HEK293 (cell line): ENCODE measurements around the gene PEX6.

Experiments
- CTCF ChIA-PET: fragments of 350-600 bp; formaldehyde crosslinking; extraction: SDS; loops from one replicate; lab custom pipeline; 2021; ENCODE audit warnings: antibody characterized with exemption; lab: Yijun Ruan, JAX
- POLR2A ChIA-PET: fragments of 300-600 bp; formaldehyde crosslinking; extraction: SDS; loops from one replicate; lab custom pipeline; 2020; ENCODE audit warnings: antibody characterized with exemption, inconsistent platforms; lab: Yijun Ruan, JAX
- H3K27ac ChIP-seq: fragments of 200-500 bp; sonication (Bioruptor generic); 2 replicates; pipeline ENCODE4 v1.5.1; 2014; ENCODE audit warnings: low read depth, low read length, control low read depth, inconsistent platforms; ENCODE audit errors: extremely low read depth
- H3K36me3 ChIP-seq, 2 experiments: fragments of 200-500 bp in 1 of 2; sonication (Bioruptor generic) in 1 of 2; 1 replicate in 1 of 2; 2 replicates in 1 of 2; pipeline ENCODE4 v1.5.1; 2014 to 2017; ENCODE audit warnings: inconsistent platforms in 2 of 2, low read length in 2 of 2; ENCODE audit not compliant: control insufficient read depth in 2 of 2, insufficient read depth in 1 of 2
- H3K4me1 ChIP-seq: fragments of 200-500 bp; sonication (Bioruptor generic); 2 replicates; pipeline ENCODE4 v1.5.1; 2014; ENCODE audit warnings: mild to moderate bottlenecking, low read length, inconsistent platforms; ENCODE audit not compliant: control insufficient read depth, insufficient read depth
- H3K4me3 ChIP-seq: 2 replicates; pipeline ENCODE4 v1.5.1; 2011; ENCODE audit warnings: low read depth, mild to moderate bottlenecking, control low read depth, low read length, moderate library complexity
- H3K9me3 ChIP-seq: fragments of 200-500 bp; sonication (Bioruptor generic); 2 replicates; pipeline ENCODE4 v1.5.1; 2014; ENCODE audit warnings: low read depth, low read length, inconsistent platforms; ENCODE audit not compliant: control insufficient read depth, insufficient read depth
- GLIS2 ChIP-seq: fragments of 450-650 bp; formaldehyde crosslinking; IDR thresholded peaks from 2 replicates; pipeline ENCODE4 v1.5.1; 2016; ENCODE audit warnings: missing biosample characterization, missing genetic modification characterization
- HOXC10 ChIP-seq: sonication (generic); formaldehyde crosslinking; IDR thresholded peaks from 2 replicates; pipeline ENCODE4 v1.8.1; 2023; ENCODE audit warnings: mild to moderate bottlenecking, missing genetic modification reagents
- MYNN ChIP-seq: fragments of 450-650 bp; formaldehyde crosslinking; IDR thresholded peaks from 2 replicates; pipeline ENCODE4 v1.5.1; 2016; ENCODE audit warnings: missing biosample characterization, missing genetic modification characterization, borderline replicate concordance
- MZF1 ChIP-seq: fragments of 450-650 bp; formaldehyde crosslinking; IDR thresholded peaks from 2 replicates; pipeline ENCODE4 v1.5.1; 2017; ENCODE audit warnings: missing biosample characterization, missing genetic modification characterization, borderline replicate concordance
- PBX3 ChIP-seq: sonication (generic); formaldehyde crosslinking; IDR thresholded peaks from 2 replicates; pipeline ENCODE4 v1.8.1; 2022; ENCODE audit warnings: mild to moderate bottlenecking, moderate library complexity, missing genetic modification reagents
- ZBTB17 ChIP-seq: fragments of 450-650 bp; formaldehyde crosslinking; IDR thresholded peaks from 2 replicates; pipeline ENCODE4 v1.5.1; 2016; ENCODE audit warnings: missing biosample characterization, missing genetic modification characterization
- ZNF112 ChIP-seq: fragments of 450-650 bp; formaldehyde crosslinking; IDR thresholded peaks from 2 replicates; pipeline ENCODE4 v1.5.0; 2017; ENCODE audit warnings: missing biosample characterization, missing genetic modification characterization
- ZNF202 ChIP-seq: fragments of 450-650 bp; formaldehyde crosslinking; IDR thresholded peaks from 2 replicates; pipeline ENCODE4 v1.5.1; 2016; ENCODE audit warnings: missing biosample characterization, missing genetic modification characterization, borderline replicate concordance
- ZNF24 ChIP-seq: fragments of 450-650 bp; formaldehyde crosslinking; IDR thresholded peaks from 2 replicates; pipeline ENCODE4 v1.5.1; 2016; ENCODE audit warnings: missing biosample characterization, missing genetic modification characterization
- ZNF302 ChIP-seq: fragments of 450-650 bp; formaldehyde crosslinking; IDR thresholded peaks from 2 replicates; pipeline ENCODE4 v1.5.1; 2016; ENCODE audit warnings: missing biosample characterization, missing genetic modification characterization, low read depth
- ZNF449 ChIP-seq: fragments of 450-650 bp; formaldehyde crosslinking; IDR thresholded peaks from 2 replicates; pipeline ENCODE4 v1.5.1; 2017; ENCODE audit warnings: missing biosample characterization, mild to moderate bottlenecking, missing genetic modification characterization, moderate library complexity
- ZNF48 ChIP-seq: fragments of 450-650 bp; formaldehyde crosslinking; IDR thresholded peaks from 2 replicates; pipeline ENCODE4 v1.5.1; 2016; ENCODE audit warnings: missing biosample characterization, missing genetic modification characterization
- ZNF777 ChIP-seq: fragments of 450-650 bp; formaldehyde crosslinking; IDR thresholded peaks from 2 replicates; pipeline ENCODE4 v1.5.1; 2017; ENCODE audit warnings: missing biosample characterization, missing genetic modification characterization, borderline replicate concordance
- ZNF791 ChIP-seq: fragments of 450-650 bp; formaldehyde crosslinking; IDR thresholded peaks from 2 replicates; pipeline ENCODE4 v1.5.1; 2016; ENCODE audit warnings: missing biosample characterization, missing genetic modification characterization
- ZNF830 ChIP-seq: fragments of 450-650 bp; IDR thresholded peaks from 2 replicates; pipeline ENCODE4 v1.5.0; 2018; ENCODE audit warnings: missing biosample characterization, missing genetic modification characterization, low read depth, mild to moderate bottlenecking, moderate library complexity
- TF ChIP-seq, protein P1 (sequence below): fragments of 450-650 bp; formaldehyde crosslinking; IDR thresholded peaks from 2 replicates; pipeline ENCODE4 v1.5.1; 2016; ENCODE audit warnings: missing biosample characterization, missing genetic modification characterization
- TF ChIP-seq, protein P2 (sequence below): fragments of 450-650 bp; formaldehyde crosslinking; IDR thresholded peaks from 2 replicates; pipeline ENCODE4 v1.5.1; 2016; ENCODE audit warnings: missing biosample characterization, missing genetic modification characterization, borderline replicate concordance

PEX6 gene

DNA sequence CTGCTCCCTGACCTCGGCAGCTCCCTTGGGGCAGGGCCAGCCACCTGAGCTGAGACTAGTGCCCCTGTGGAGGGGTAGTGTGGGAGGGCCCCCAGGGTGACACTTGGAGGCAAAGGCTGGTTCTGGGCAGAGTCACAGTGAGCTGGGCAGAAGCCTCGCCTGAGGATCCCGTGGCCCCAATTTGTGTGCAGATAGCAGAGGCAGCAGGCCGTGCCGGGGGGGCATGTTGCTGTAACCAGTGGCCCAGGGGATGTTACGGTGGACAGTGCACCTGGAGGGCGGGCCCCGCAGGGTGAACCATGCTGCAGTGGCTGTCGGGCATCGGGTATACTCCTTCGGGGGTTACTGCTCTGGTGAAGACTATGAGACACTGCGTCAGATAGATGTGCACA, 38.0 kb upstream of the PEX6 start:
- H3K9me3 ChIP-seq: no peaks in the 10 kb centered on the region
- H3K4me3 ChIP-seq: no peak overlapping the region
- H3K36me3 ChIP-seq: peaks cover 27 to 60% of the 10 kb centered on the region in 2 experiments
- H3K4me1 ChIP-seq: peaks cover 21% of the 10 kb centered on the region
- TF ChIP-seq ZNF302 (no peak), MYNN (tag by site-specific recombination) (no peak), ZBTB17 (no peak), GLIS2 (peak; percentile 16; the same call in 1 of the 2 replicates)
- H3K27ac ChIP-seq: no peak overlapping the region
- ChIA-PET CTCF (interaction anchor here (2.6 kb wide), 1 partner anchor 127 kb away, joined by 15 read pairs; no protein-coding TSS in a partner anchor), POLR2A (interaction anchor here (1.0 to 1.9 kb wide), 4 partner anchors 16 to 38 kb away, joined by 3 to 8 read pairs (median 4); partner anchors contain the start of genes CUL7 and PEX6)

GRCh38 chr6:43016176-43016942, 37.4 kb upstream of the PEX6 start:
- CTCF ChIA-PET: interaction anchor here (0.5 to 2.6 kb wide), 3 partner anchors 32 to 127 kb away, joined by 3 to 15 read pairs (median 3); partner anchors contain the start of genes CUL7 and PPP2R5D

More at GRCh38 chr6:43016176-43016942, 37.4 kb upstream of the PEX6 start:
- Histone ChIP-seq H3K9me3 (no peaks in the 10 kb centered on the region), H3K4me3 (no peak overlapping the region), H3K36me3 (peaks cover 27 to 66% of the 10 kb centered on the region in 2 experiments), H3K4me1 (peaks cover 21% of the 10 kb centered on the region), H3K27ac (no peak overlapping the region)
- TF ChIP-seq ZNF202 (no peak), ZNF791 (tag by site-specific recombination) (no peak), MYNN (tag by site-specific recombination) (no peak), ZNF48 (tag by site-specific recombination) (no peak), MZF1 (tag by site-specific recombination) (no peak), ZNF449 (tag by site-specific recombination) (no peak), PBX3 (CRISPR knock-in tag) (no peak), ZNF24 (no peak), HOXC10 (CRISPR knock-in tag) (no peak), ZNF112 (tag by site-specific recombination) (no peak), ZNF777 (no peak), ZNF830 (tag by site-specific recombination) (no peak)
- TF ChIP-seq, protein P1, sequence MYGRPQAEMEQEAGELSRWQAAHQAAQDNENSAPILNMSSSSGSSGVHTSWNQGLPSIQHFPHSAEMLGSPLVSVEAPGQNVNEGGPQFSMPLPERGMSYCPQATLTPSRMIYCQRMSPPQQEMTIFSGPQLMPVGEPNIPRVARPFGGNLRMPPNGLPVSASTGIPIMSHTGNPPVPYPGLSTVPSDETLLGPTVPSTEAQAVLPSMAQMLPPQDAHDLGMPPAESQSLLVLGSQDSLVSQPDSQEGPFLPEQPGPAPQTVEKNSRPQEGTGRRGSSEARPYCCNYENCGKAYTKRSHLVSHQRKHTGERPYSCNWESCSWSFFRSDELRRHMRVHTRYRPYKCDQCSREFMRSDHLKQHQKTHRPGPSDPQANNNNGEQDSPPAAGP (tag by site-specific recombination): no peak
- TF ChIP-seq, protein P2, sequence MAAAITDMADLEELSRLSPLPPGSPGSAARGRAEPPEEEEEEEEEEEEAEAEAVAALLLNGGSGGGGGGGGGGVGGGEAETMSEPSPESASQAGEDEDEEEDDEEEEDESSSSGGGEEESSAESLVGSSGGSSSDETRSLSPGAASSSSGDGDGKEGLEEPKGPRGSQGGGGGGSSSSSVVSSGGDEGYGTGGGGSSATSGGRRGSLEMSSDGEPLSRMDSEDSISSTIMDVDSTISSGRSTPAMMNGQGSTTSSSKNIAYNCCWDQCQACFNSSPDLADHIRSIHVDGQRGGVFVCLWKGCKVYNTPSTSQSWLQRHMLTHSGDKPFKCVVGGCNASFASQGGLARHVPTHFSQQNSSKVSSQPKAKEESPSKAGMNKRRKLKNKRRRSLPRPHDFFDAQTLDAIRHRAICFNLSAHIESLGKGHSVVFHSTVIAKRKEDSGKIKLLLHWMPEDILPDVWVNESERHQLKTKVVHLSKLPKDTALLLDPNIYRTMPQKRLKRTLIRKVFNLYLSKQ: no peak
- POLR2A ChIA-PET: interaction anchor here (0.6 to 4.6 kb wide), 11 partner anchors 16 to 55 kb away, joined by 3 to 56 read pairs (median 4); partner anchors contain the start of genes CUL7, KLC4, MRPL2 and PEX6
